Mucosa of rectum (tissue), 2 donors: Measurements from ENCODE around the gene ACTR1A.

Experiments used
- H3K27ac ChIP-seq, 2 donors: one replicate each; pipeline ENCODE4 v1.7.0; 2013; ENCODE audit warnings: inconsistent platforms in 2 of 2, low read depth in 2 of 2, low read length in 2 of 2
- H3K27me3 ChIP-seq, 2 donors: one replicate each; pipeline ENCODE4 v1.7.0; 2013; ENCODE audit warnings: low read length in 2 of 2; ENCODE audit not compliant: control insufficient read depth in 2 of 2, insufficient read depth in 2 of 2
- H3K36me3 ChIP-seq, 2 donors: one replicate each; pipeline ENCODE4 v1.7.0; 2013; ENCODE audit warnings: low read length in 2 of 2; ENCODE audit not compliant: control insufficient read depth in 2 of 2, insufficient read depth in 2 of 2
- H3K4me1 ChIP-seq, 2 donors: one replicate each; pipeline ENCODE4 v1.7.0; 2013; ENCODE audit warnings: low read length in 2 of 2, mild to moderate bottlenecking in 1 of 2; ENCODE audit not compliant: control insufficient read depth in 2 of 2, insufficient read depth in 2 of 2
- H3K4me3 ChIP-seq, 2 donors: one replicate each; pipeline ENCODE4 v1.7.0; 2013; ENCODE audit warnings: low read length in 2 of 2
- H3K9ac ChIP-seq, 2 donors: one replicate each; pipeline ENCODE4 v1.7.0; 2013; ENCODE audit warnings: low read length in 2 of 2, low read depth in 1 of 2, mild to moderate bottlenecking in 1 of 2
- H3K9me3 ChIP-seq, 2 donors: one replicate each; pipeline ENCODE4 v1.7.0; 2013; ENCODE audit warnings: low read length in 2 of 2; ENCODE audit not compliant: control insufficient read depth in 2 of 2
- donor health status: healthy.
- donor health status: Normal muscosa, but diverticular disease.

The ACTR1A gene

DNA sequence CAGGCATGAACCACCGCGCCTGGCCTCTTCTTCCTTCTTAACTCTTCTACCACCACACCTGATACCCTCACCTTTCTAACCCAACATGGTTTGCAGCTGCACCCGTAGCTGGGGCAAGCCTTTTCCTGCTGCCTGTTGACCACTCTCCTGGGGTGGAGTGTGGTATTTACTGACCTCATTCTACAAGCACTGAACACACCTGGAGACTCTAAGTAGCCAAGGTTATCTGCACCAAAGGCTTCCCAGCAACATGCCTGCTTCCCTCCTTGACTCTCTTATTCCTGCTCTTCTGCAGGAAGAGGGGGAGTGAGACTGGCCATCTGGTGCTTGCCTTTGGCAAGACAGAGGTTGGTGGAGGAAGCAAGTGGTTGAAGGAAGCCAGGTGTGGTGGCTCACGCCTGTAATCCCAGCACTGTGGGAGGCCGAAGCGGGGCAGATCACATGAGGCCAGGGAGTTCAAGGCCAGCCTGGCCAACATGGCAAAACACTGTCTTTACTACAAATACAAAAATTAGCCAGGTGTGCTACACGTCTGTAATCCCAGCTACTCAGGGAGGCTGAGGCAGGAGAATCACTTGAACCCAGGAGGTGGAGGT lies 10.1 kb downstream of the ACTR1A start:
- Histone ChIP-seq H3K27ac (peak overlapping the region in 1 of 2 donors; percentile 43), H3K9ac (no peak overlapping the region), H3K4me1 (peaks cover 0 to 2% of the 10 kb centered on the region in 2 donors), H3K9me3 (no peaks in the 10 kb centered on the region), H3K4me3 (no peak overlapping the region), H3K36me3 (peaks cover 20 to 23% of the 10 kb centered on the region in 2 donors), H3K27me3 (no peaks in the 10 kb centered on the region)

DNA sequence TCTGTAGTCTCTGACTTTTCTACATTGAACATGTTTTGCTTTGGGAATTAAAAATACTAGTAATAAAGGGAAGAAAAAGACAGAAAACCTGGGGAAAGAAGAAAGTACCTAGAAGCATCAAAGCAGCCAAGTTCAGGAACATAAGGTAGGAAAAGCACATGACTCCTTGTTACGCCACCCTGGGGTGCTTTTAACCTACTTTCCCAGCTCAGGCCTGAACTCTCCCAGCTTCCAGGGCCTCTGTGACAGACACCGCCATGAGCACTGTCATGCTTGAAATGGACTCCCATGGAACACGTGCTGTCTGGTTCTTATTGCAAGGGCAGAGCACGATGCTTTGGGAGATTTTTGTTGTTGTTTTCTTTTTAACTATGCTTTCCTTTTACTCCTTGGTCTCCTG lies 11.4 kb downstream of the ACTR1A start:
- Histone ChIP-seq H3K9me3 (no peaks in the 10 kb centered on the region), H3K4me3 (no peak overlapping the region), H3K9ac (no peak overlapping the region), H3K27ac (no peak overlapping the region), H3K27me3 (no peaks in the 10 kb centered on the region), H3K36me3 (peaks cover 29 to 34% of the 10 kb centered on the region in 2 donors), H3K4me1 (peaks cover 0 to 2% of the 10 kb centered on the region in 2 donors)

DNA sequence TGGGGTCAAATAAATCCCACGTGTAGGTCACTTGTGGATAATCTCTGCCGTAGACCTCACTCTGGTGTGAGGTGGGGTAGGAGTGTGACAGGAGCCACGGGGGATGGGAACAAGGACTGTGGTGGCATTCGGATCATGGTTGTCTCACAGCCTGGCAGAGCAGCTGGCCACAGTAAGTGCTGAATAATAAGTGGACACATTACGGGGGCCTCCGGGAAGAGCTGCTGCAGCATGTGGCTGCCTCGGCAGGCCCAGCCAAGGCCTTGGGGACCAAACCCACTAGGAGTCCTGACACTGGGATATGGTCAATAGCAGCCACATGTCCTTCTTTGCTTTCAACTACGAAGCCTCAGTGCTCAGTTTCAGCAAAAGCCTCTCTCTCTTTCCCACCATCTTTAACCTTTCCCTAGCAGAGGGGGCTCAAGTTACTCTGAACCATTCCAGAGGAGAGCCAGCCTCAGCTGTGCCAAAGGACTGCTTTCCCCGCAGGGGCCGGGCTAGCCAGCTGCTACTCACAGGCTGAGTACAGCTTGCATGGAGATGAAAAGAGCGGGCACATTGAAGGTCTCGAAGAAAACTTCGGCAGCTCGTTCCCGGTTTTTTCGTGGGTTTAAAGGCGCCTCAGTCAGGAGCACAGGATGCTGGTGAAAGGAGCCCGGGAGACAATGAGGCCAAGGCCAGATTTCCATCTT lies 17.3 kb downstream of the ACTR1A start:
- Histone ChIP-seq H3K4me1 (no peaks in the 10 kb centered on the region), H3K27ac (no peak overlapping the region), H3K27me3 (no peaks in the 10 kb centered on the region), H3K4me3 (no peak overlapping the region), H3K9me3 (no peaks in the 10 kb centered on the region), H3K9ac (no peak overlapping the region), H3K36me3 (peaks cover 76 to 85% of the 10 kb centered on the region in 2 donors)

GRCh38 chr10:102484021-102484420 lies 18.5 kb downstream of the ACTR1A start:
- no peak overlapping the region for H3K9ac ChIP-seq
- H3K27me3 ChIP-seq: no peaks in the 10 kb centered on the region
- no peak overlapping the region for H3K4me3 ChIP-seq
- H3K9me3 ChIP-seq: no peaks in the 10 kb centered on the region
- H3K36me3 ChIP-seq: peaks cover 84 to 87% of the 10 kb centered on the region in 2 donors
- H3K27ac ChIP-seq: no peak overlapping the region
- no peaks in the 10 kb centered on the region for H3K4me1 ChIP-seq

DNA sequence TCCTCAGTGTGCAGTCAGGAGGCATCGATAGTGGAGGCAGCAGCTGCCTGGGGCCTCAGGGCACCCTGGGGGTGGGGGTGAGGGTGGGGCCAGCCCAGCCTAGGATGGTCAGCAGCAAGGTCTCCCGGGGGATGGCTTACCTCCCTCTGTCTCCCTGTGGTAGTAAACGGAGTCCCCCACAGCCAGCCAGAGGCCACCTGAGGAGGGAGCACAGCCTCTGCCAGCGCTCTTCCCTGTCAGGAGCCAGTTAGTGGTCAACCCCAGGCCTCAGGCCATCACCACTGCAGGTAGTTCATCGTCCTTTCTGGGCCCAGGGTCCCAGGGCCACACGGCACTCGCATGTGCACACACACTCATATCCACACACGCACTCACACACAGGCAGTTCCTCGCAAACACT lies 22.1 kb downstream of the ACTR1A start:
- Histone ChIP-seq H3K9me3 (no peaks in the 10 kb centered on the region), H3K4me3 (no peak overlapping the region), H3K27me3 (no peaks in the 10 kb centered on the region), H3K27ac (no peak overlapping the region), H3K36me3 (peaks cover 55 to 59% of the 10 kb centered on the region in 2 donors), H3K4me1 (no peaks in the 10 kb centered on the region), H3K9ac (no peak overlapping the region)

DNA sequence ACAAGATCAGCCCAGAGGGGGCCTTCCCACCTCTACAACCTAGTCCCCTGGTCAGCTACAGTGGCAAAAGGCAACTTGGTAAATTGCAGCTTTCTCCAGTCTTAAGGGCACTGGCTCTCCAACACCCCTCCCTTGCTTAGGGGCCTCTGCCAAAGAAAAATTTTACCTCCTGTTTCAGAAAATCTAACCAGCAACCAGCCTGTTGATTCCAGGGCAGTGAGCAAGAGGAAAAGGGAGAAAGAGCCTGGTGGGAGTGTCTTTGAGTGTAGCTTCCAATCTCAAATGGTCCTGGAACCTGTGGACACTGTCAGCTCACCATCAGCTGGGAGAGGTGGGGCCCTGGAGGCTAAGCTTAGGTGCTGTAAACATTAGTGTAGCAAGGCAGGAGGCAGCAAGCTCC lies 22.9 kb downstream of the ACTR1A start:
- H3K4me3 ChIP-seq: no peak overlapping the region
- no peak overlapping the region for H3K9ac ChIP-seq
- H3K36me3 ChIP-seq: peaks cover 48 to 52% of the 10 kb centered on the region in 2 donors
- no peaks in the 10 kb centered on the region for H3K9me3 ChIP-seq
- H3K4me1 ChIP-seq: no peaks in the 10 kb centered on the region
- H3K27me3 ChIP-seq: no peaks in the 10 kb centered on the region
- no peak overlapping the region for H3K27ac ChIP-seq

GRCh38 chr10:102476466-102477141 lies 25.9 kb downstream of the ACTR1A start:
- Histone ChIP-seq H3K36me3 (peaks cover 20 to 28% of the 10 kb centered on the region in 2 donors), H3K9ac (no peak overlapping the region), H3K4me1 (peaks cover 0 to 2% of the 10 kb centered on the region in 2 donors), H3K9me3 (no peaks in the 10 kb centered on the region), H3K4me3 (no peak overlapping the region), H3K27me3 (no peaks in the 10 kb centered on the region), H3K27ac (no peak overlapping the region)

GRCh38 chr10:102475451-102476040 lies 27.0 kb downstream of the ACTR1A start:
- Histone ChIP-seq H3K4me3 (no peak overlapping the region), H3K27ac (no peak overlapping the region), H3K9me3 (no peaks in the 10 kb centered on the region), H3K4me1 (peaks cover 0 to 2% of the 10 kb centered on the region in 2 donors), H3K27me3 (no peaks in the 10 kb centered on the region), H3K36me3 (peaks cover 11 to 17% of the 10 kb centered on the region in 2 donors), H3K9ac (no peak overlapping the region)

DNA sequence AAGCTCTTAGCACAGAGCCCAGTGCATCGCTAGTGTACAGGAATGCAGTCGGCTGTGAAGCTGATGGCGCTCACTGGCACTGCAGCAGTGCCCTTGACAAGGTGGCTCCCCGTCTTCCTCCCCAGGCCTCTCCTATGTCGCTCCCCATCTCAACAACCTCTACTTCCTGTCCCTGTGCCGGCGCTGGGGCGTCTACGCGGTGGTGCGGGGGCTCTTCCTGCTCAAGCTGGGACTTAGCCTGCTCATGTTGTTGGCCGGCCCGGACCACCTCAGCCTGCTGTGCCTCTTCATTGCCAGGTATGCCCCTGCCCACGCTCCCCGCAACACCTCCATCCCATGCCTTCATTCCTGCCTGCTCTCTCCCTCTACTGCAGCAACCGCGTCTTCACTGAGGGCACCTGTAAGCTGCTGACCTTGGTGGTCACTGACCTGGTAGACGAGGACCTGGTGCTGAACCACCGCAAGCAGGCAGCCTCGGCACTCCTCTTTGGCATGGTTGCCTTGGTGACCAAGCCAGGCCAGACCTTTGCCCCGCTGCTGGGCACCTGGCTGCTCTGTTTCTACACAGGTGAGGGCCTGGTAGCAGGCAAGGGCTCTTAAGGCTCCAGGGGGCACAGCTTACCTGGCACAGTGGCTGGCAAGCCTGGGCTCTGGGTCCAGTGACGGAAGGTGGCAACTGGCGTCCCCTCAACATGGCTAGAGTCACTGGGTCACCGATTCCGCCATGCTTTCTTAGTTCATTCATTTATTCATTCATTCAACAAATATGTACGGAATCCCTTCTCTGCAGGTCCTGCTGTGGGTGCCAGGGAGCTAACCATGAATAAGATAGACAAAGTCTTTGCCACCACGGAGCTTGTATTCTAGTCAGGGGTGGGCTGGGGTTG lies 28.8 kb downstream of the ACTR1A start:
- H3K27me3 ChIP-seq: no peaks in the 10 kb centered on the region
- H3K9ac ChIP-seq: no peak overlapping the region
- no peaks in the 10 kb centered on the region for H3K9me3 ChIP-seq
- no peak overlapping the region for H3K4me3 ChIP-seq
- H3K27ac ChIP-seq: no peak overlapping the region
- peaks cover under 1 to 2% of the 10 kb centered on the region in 2 donors for H3K36me3 ChIP-seq
- H3K4me1 ChIP-seq: peaks cover 0 to 2% of the 10 kb centered on the region in 2 donors
